DND-41 (cell line): ENCODE measurements around the gene XXYLT1.
A peak's percentile ranks its signal among the peaks of the same experiment; 100 is the strongest.

Experiments
- ATAC-seq: fragments of 200-7000 bp; cut with Tn5 transposase; 3 replicates; pipeline ENCODE4 v1.9.1; 2021; ENCODE audit warnings: low read depth; ENCODE audit not compliant: insufficient read depth
- DNase-seq: peaks from one replicate; pipeline ENCODE4 v3.0.0-alpha.2; 2020
- H2AFZ ChIP-seq: 2 replicates; pipeline ENCODE4 v1.6.0; 2012; ENCODE audit warnings: low read depth, low read length
- H3K27ac ChIP-seq: 2 replicates; pipeline ENCODE4 v1.5.1; 2012; ENCODE audit warnings: low read length, inconsistent platforms
- H3K27me3 ChIP-seq: fragments of 200-600 bp; sonication (generic); 2 replicates; pipeline ENCODE4 v1.6.0; 2012; ENCODE audit warnings: low read length, mild to moderate bottlenecking, inconsistent platforms; ENCODE audit not compliant: insufficient read depth, poor library complexity
- H3K36me3 ChIP-seq: 2 replicates; pipeline ENCODE4 v1.5.1; 2012; ENCODE audit warnings: low read length, inconsistent platforms; ENCODE audit not compliant: insufficient read depth
- H3K4me1 ChIP-seq: 2 replicates; pipeline ENCODE4 v1.5.1; 2012; ENCODE audit warnings: mild to moderate bottlenecking, low read length; ENCODE audit not compliant: insufficient read depth
- H3K4me2 ChIP-seq: 2 replicates; pipeline ENCODE4 v1.6.0; 2012; ENCODE audit warnings: mild to moderate bottlenecking, moderate library complexity, low read length, inconsistent platforms; ENCODE audit not compliant: insufficient read depth
- H3K4me3 ChIP-seq, 2 experiments: fragments of 200-600 bp in 1 of 2; shearing (Covaris generic) in 1 of 2; 2 replicates each; pipeline ENCODE4 v1.5.1; 2012 to 2016; ENCODE audit warnings: inconsistent platforms in 2 of 2, low read length in 2 of 2, mild to moderate bottlenecking in 2 of 2, low read depth in 1 of 2, moderate library complexity in 1 of 2
- H3K79me2 ChIP-seq: 2 replicates; pipeline ENCODE4 v1.6.0; 2012; ENCODE audit warnings: low read length, inconsistent platforms; ENCODE audit not compliant: insufficient read depth
- H3K9ac ChIP-seq: 2 replicates; pipeline ENCODE4 v1.6.0; 2012; ENCODE audit warnings: low read depth, mild to moderate bottlenecking, inconsistent platforms, low read length, moderate library complexity
- H3K9me3 ChIP-seq: 2 replicates; pipeline ENCODE4 v1.5.1; 2012; ENCODE audit warnings: low read length, moderate library complexity, mild to moderate bottlenecking, inconsistent platforms; ENCODE audit not compliant: insufficient read depth, severe bottlenecking
- H4K20me1 ChIP-seq: 2 replicates; pipeline ENCODE4 v1.6.0; 2012; ENCODE audit warnings: low read length; ENCODE audit not compliant: insufficient read depth
- EZH2 ChIP-seq: IDR thresholded peaks from 3 replicates; pipeline ENCODE4 v1.6.1; 2012; ENCODE audit warnings: borderline replicate concordance, low read depth, mild to moderate bottlenecking, moderate library complexity, low read length, inconsistent platforms; ENCODE audit not compliant: severe bottlenecking
- TF ChIP-seq, protein P1 (sequence below): IDR thresholded peaks from 2 replicates; pipeline ENCODE4 v1.5.1; 2012; ENCODE audit warnings: borderline replicate concordance, low read length, moderate library complexity, mild to moderate bottlenecking; ENCODE audit not compliant: poor library complexity, severe bottlenecking; ENCODE audit errors: extremely low read depth

Gene XXYLT1

DNA sequence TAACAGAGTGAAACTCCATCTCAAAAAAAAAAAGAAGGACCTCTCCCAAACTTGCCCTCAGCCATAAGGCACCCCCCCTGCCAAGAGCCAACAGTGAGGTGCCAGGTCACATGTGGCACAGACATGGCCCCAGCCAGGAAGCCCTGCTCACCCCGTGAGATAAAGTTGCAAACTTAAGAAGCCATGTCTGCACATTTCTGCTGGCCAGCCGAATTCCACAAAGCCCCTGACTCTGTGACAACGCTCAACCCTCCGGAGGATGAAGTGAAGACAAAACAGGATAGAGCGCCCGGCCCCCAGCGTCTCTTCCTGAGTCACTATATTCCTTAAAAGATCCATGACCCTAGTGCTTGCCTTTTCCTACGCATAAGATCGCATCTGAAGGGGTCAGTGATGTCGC lies 188.1 kb downstream of the XXYLT1 start:
- Histone ChIP-seq H3K4me1 (peaks cover 43% of the 10 kb centered on the region), H3K79me2 (no peaks in the 10 kb centered on the region), H3K4me2 (no peak overlapping the region), H3K27me3 (no peaks in the 10 kb centered on the region), H4K20me1 (peaks cover 40% of the 10 kb centered on the region), H3K9me3 (no peaks in the 10 kb centered on the region), H3K36me3 (no peaks in the 10 kb centered on the region), H3K9ac (no peak overlapping the region), H2AFZ (no peak overlapping the region), H3K27ac (no peak overlapping the region), H3K4me3 (no peak overlapping the region)
- DNase-seq = no peak
- no peak for ATAC-seq
- TF ChIP-seq, protein P1, sequence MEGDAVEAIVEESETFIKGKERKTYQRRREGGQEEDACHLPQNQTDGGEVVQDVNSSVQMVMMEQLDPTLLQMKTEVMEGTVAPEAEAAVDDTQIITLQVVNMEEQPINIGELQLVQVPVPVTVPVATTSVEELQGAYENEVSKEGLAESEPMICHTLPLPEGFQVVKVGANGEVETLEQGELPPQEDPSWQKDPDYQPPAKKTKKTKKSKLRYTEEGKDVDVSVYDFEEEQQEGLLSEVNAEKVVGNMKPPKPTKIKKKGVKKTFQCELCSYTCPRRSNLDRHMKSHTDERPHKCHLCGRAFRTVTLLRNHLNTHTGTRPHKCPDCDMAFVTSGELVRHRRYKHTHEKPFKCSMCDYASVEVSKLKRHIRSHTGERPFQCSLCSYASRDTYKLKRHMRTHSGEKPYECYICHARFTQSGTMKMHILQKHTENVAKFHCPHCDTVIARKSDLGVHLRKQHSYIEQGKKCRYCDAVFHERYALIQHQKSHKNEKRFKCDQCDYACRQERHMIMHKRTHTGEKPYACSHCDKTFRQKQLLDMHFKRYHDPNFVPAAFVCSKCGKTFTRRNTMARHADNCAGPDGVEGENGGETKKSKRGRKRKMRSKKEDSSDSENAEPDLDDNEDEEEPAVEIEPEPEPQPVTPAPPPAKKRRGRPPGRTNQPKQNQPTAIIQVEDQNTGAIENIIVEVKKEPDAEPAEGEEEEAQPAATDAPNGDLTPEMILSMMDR = no peak
- no peak for TF ChIP-seq EZH2

DNA sequence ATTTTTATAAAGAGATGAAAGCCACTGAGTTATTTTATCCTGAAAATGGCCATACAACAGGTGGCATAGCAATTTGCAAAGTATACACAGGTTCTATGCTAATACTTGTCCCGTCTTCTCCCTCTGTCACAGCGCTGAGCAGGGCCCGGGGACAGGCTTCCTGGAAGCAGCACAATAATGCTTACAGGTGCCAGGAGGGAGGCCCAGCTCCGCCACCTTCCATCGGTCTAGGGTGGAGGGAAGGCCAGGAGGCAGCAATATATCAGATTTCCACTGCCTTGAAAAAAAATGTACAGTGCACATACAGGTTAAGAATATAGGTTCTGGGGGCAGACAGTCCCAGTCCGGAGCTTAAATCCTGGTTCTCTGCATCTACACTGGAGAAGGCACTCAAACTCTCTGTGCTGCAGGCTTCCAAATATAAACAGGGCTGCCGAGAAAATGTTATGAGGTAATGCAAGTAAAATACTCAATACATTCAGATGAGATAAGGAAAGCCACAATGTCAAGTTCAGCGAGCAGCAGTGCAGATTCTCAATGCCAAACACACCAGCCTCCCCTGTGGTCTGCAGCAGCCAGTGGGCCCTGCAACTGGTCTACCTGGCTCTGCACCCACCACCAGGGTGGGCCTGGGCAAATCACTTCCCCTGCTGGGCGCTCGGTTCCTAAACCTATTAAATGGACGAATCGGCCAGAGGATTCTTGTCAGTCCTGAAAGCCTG lies 189.6 kb downstream of the XXYLT1 start:
- peak overlapping the region; percentile 51; the same call in 1 of the 2 replicates for H3K27ac ChIP-seq
- H3K9me3 ChIP-seq = no peaks in the 10 kb centered on the region
- no peaks in the 10 kb centered on the region for H3K79me2 ChIP-seq
- H2AFZ ChIP-seq = no peak overlapping the region
- DNase-seq (no peak), ATAC-seq (no peak)
- H3K4me1 ChIP-seq = peaks cover 48% of the 10 kb centered on the region
- H4K20me1 ChIP-seq = peaks cover 42% of the 10 kb centered on the region
- no peaks in the 10 kb centered on the region for H3K36me3 ChIP-seq
- H3K4me3 ChIP-seq = no peak overlapping the region
- no peak for TF ChIP-seq EZH2
- TF ChIP-seq, protein P1 = no peak
- no peak overlapping the region for H3K4me2 ChIP-seq
- no peak overlapping the region for H3K9ac ChIP-seq
- H3K27me3 ChIP-seq = no peaks in the 10 kb centered on the region

DNA sequence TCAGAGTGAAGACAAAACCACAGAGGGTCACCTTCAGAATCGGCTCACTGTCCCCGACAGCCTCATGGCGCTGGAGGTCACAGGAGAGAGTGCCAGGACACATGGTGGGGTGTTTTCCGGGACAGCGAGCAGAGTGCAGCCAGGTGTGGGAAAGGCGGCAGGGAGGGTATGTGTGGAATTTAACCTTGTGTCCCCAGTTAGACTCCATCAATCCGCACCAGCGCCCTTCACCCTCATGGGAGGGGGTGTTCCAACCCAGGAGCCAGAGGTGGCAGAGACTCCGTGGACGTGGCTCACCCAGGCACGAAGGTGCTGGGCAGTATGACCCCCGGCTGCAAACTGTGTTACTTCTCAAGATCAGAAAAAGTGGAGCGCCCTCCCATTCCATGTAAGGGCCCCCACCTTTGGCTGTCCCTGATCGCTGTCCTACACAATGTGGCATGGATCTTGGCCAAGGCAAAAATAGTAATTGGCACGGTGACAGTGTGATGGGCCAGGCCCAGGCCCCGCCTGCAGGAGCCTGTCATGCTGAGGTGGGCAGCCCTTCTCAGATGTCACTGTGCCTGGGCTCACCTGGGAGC lies 190.3 kb downstream of the XXYLT1 start:
- Histone ChIP-seq H3K79me2 (no peaks in the 10 kb centered on the region), H3K9me3 (no peaks in the 10 kb centered on the region), H3K4me1 (peaks cover 55% of the 10 kb centered on the region), H2AFZ (no peak overlapping the region), H3K27ac (peak overlapping the region; percentile 68), H3K4me2 (no peak overlapping the region), H3K9ac (no peak overlapping the region), H3K27me3 (no peaks in the 10 kb centered on the region), H3K4me3 (no peak overlapping the region), H4K20me1 (peaks cover 42% of the 10 kb centered on the region), H3K36me3 (no peaks in the 10 kb centered on the region)
- TF ChIP-seq, protein P1 = no peak
- no peak for TF ChIP-seq EZH2
- DNase-seq (no peak), ATAC-seq (peak; percentile 23)
